NK-92 (cell line): ENCODE data around the gene HMOX2.

Experiments used
- DNase-seq: peaks from one replicate; lab custom pipeline; 2025; ENCODE audit not compliant: unreplicated experiment; lab: John Stamatoyannopoulos, UW

The HMOX2 gene

DNA sequence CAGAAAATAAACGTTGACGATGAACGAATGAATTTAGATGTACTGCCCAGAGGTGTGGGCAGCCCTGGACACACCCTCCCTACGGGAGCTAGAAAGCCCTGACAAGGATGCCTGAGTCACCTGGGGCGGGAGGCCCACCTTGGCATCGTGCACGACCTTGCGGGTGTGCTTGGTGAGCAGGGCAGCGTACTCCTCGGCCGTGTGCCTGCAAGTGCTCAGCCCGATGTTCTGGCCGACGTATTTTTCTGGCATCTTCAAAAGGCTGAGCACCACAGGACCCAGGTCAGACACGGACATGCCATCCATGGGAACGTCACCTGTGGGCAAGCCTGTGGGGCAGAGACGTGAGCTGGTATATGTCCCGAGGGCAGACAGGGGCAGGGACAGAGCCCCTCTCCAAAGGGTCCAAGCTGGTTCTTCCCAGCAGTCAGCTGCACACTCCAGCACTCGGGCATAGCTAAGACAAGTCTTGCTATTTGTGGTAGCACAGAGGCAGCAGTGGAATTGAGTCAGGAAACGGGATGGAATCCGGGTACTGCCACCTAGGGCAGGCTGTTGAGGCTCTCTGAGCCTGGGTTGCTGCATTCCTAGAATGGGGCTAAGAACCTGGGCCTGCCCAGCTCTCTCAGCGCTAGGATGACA lies 12.6 kb upstream of the HMOX2 start:
- no peak for DNase-seq

DNA sequence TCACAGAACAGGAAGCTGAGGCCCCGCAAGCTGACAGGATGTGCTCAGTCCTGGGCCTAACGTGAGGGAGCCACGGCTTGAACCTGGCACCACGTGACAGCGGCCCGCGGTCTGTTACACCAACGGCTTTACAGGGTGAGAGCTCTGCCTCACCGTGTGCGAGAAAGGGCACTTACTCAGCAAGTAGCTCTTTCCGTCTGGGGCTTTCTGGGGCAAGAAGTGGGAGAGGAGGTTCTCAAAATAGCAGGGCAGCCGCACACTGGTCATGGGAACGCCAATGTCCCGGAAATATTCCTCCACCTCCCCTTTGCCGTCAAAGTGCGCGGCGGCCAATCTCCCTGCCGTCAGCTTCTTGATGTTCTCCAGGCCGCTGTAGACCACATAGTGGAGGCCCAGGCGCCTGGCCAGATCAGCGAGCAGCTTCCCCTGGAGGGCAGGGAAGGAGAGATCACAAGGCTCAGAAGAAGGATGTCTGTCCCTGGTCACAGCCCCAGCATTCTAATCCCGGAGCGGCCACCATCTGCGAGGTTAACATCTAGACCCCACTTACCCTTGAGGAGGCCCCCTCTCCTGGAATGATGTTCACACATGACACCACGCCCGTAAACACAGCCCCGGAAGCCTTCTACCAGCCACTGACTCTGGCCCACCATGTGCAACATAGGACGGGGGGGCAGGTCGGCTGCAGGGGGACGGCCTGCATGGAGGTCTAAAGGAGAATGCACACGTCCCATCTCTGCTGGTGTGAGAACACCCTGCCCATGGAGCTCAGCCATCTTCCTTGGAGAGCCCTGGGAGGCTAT lies 10.0 kb upstream of the HMOX2 start:
- DNase-seq, result no peak

DNA sequence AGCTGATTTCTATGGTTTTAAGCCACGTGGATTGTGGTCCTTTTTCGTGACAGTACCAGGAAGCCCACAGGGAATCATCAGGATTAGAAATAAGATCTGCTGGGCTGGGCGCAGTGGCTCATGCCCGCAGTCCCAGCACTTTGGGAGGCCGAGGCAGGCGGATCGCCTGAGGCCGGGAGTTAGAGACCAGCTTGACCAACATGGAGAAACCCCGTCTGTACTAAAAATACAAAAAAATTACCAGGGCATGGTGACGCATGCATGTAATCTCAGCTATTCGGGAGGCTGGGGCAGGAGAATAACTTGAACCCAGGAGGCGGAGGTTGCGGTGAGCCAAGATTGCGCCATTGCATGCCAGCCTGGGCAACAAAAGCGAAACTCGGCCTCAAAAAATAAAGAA lies 8.3 kb upstream of the HMOX2 start:
- no peak for DNase-seq

DNA sequence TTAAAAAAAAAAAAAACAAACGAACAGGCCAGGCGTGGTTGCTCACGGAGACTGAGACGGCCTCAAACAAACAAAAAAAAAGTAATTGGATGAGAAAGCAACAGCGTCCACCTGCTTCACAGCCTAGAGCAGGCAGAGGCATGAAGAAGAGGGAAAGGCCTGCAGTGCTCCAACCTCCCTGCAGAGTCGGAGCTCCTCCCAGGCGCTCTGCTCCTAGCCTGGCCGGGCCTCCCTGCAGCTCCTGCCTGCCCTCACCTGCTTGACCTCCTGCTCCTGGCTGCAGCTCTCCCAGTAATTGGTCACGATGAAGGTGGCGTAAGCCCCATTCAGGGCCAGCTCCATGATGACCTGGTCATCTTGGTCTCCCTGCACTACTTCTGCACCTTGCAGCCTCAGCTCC lies 7.2 kb upstream of the HMOX2 start:
- no peak for DNase-seq

DNA sequence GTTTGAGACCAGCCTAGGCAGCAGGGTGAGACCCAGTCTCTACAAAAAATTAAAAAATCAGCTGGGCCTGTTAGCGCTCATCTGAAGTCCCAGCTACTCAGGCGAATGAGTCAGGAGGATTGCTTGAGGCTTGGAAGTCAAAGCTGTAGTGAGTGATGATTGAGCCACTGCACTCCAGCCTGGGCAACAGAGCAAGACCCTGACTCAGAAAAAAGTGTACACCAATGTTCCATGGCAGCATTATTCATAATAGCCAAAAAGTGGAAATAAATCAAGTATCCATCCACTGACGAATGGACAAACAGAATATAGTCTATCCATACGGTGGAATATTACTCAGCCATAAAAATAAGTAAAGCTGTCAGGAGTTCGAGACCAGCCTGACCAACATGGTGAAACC lies 4.3 kb upstream of the HMOX2 start:
- DNase-seq, result no peak

DNA sequence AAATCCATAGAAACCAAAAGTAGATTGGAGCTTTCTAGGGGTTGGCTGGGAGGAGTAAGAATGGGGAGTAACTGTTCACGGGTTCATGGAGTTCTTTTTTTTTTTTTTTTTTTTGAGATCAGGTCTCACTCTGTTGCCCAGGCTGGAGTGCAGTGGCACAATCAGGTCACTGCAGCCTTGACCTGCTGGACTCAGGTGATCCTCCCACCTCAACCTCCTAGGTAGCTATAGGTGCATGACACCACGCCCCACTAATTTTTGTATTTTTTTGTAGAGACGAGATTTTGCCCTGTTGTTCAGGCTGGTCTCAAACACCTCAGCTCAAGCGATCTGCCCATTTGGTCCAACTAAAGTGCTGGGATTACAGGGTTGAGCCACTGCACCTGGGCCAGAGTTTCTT lies 3.3 kb upstream of the HMOX2 start:
- DNase-seq, result no peak

DNA sequence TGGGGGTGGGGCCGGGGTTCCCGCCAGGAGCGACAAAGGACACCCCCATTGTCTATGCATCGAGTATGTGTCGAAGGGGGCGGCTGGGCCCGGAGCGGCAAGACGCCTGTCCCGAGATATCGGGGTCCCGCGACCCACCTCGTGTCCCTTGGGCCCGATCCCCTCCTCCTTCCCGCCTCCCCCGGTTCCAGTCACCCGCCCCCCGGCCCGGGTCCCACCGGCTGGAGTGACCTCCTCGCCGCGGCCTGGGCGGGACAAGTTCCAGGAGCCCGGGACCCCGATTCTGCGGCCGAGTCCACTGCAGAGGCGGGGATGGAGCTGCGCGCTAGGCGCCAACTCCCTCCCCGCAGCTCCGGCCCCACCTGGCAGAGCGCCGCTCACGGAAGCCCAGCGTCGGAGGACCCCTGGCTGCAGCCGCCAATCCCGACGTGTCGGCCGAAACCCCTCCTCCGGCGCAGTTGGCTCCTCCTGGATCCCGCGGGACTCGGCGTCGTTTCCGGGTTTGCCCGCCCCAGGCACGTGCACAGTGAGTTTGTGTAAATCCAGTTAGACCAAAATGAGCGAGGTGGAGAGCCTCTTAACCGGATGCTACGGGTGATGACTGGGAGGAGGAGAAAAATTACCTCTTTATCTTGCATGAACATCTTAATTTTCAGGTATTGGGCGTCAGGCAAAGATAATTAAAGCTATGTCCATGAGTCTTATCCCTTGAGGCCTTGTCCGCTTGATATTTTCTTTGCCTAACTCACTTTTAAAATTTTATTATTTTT lies 1.8 kb upstream of the HMOX2 start, which contains the start of gene NMRAL1:
NMRAL1 (minus strand) TSS at position 434 of the 770 bp plus-strand sequence. CDS start 493 bp downstream, outside the sequence.
- DNase-seq, result peak; percentile 53

DNA sequence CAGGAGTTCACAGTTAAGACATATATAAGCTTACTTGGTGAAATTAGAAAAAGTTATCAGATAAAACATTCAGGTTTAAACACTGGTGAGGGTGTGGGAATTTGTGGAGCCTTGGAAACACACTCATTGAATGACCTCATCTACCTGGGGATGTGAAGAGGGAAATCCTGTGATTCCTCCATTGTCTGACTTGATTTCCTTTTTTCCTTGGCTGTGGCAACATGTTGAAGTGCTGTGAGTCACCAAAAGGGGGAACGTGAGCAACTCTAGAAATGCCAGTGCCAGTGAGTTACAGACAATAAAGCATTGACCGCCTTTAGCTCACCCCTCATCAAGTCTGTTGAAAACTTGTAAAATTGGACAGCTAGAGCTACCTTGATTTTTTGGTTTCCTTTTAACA lies 1.8 kb downstream of the HMOX2 start:
- DNase-seq, result no peak

DNA sequence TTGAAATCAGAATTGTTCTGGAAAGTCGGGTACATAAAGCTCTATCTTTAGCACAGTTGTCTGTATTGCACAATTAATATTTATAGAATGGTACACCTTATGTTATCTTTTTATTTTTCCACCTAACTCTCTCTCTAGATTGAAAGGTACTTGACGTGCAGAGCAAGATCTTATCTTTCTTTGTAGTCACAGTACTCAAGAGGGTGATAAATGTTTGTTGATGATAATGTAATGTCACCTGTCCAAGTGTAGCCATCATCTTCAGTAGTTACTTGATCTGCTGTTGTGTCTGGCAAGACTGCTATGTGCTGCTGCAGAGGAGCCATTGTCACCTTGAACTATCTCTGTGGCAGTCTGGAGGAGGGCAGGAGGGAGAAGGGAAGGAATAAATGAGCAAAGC lies 5.3 kb downstream of the HMOX2 start:
- no peak for DNase-seq

DNA sequence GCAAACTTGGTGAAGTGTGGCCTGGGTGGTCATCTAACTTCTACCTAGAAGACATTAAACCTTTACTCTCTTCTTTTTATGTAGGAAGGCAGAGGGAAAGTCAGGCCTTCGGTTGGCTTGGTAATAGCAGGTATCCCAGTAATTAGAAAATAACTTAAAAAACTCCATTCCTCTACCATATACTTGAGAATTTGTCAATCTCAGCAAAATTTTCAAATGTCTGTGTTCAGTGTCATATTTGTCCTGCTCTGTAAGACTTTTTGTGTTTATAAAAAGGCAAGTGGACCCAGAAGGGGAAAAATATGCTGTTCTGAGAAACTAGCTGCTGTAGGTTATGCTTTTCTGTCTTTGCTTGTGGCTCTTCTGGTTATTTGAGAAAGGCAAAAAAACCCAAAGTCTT lies 5.8 kb downstream of the HMOX2 start:
- no peak for DNase-seq

DNA sequence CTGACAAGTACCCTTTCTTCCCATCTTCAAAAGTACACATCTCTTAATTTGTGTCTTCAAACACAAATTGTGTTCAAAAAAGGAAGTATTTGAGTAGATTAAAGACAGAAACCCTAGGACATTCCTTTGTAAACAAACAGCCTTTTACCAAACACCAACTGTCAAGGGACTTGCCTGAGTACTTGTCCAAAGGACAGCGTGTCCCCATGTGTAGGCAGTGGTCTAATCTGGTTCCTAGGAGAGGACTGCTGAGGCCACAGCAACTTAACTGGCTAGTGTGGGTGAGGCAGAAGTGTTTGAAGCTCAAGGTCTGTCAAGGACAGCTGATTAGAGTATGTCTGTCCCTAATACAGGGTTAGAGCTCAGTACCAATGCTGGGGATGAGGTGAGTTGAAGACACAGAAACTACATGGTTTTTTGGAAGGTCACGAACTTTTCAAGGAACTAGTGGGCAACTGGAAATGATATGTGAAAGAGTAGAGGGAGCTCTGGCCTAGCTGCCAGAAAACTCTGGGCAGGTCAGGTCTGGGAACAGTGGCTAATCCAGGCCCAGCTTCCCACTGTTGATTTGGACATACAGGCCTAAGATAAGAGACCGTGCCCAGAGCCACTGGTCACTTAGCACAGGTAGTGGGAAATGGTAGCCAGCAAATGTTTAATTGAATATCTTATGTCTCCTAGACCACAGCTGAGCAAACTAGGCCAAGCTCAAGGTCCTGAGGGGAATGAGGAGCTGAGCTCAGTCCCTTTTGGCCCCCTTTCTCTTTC lies 10.1 kb downstream of the HMOX2 start:
- no peak for DNase-seq

DNA sequence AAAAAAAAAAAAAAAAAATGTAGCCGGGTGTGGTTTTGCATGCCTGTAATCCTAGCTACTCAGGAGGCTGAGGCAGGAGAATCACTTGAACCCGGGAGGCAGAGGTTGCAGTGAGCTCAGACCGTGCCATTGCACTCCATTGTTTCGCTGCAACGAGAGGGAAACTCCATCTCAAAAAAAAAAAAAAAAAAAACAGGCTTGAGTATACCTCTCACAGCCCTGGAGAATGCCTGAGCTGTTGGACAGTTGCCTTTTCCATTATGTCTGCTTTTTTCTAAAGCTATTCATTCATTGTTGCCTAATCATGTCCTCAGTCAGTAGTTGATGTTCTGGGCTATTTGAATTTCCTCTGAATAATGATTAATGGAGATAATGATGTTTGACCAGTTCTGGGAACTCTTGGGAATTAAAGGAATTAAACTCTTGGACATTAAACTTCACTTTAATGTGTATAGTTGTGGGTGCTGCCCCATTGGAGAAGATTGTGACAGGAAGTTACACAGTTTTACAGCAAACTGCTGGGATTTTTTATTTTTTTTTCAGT lies 11.8 kb downstream of the HMOX2 start:
- DNase-seq, result no peak

DNA sequence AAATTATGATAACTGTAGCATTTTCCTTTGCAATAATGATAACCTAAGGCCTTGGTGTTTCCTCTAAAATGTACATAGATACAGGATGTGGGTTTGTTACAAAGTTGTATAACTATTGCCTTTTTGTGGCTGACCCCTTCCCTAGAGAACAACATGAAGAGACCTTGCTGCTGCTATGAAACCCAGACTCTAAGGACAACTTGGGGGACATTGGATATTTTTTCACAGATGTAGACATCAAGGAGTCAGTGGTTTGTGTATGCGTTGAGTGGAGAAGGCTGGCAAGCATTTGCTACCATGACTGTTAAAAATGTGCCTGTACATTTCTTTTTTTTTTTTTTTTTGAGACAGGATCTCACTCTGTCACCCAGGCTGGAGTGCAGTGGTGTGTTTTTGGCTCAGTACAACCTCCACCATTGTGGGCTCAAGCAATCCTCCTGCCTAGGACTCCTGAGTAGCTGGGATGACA lies 12.3 kb downstream of the HMOX2 start:
- DNase-seq, result no peak

DNA sequence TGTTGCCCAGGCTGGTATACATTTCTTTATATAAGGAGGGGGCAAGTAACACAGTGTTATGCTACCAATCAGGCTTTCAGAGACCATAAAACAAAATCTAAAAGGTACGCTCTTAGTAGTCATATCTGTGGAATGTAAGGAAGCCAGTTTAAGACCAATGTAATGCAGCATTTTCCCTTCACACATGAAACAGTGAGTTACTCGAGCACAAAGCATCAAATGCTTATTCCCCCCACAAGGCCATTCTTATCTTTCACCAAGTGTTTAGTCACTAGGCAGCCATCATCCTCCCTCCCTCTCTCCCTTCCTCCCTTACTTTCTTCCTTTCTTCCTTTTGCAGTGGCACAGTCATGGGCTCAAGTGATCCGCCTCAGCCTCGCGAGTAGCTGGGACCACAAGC lies 12.8 kb downstream of the HMOX2 start:
- no peak for DNase-seq

DNA sequence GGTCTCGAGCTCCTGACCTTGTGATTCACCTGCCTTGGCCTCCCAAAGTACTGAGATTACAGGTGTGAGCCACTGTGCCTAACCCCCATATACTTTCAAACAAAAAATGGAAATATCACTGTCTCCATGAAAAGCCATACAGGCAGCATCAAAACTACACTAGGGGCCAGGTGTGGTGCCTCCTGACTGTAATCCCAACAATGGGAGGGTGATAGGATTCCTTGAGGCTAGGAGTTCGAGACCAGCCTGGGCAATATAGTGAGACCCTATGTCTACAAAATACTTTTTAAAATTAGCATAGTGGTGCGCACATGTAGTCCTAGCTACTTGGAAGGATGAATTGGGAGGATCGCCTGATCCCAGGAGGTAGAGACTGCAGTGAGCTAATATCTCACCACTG lies 15.7 kb downstream of the HMOX2 start:
- no peak for DNase-seq

DNA sequence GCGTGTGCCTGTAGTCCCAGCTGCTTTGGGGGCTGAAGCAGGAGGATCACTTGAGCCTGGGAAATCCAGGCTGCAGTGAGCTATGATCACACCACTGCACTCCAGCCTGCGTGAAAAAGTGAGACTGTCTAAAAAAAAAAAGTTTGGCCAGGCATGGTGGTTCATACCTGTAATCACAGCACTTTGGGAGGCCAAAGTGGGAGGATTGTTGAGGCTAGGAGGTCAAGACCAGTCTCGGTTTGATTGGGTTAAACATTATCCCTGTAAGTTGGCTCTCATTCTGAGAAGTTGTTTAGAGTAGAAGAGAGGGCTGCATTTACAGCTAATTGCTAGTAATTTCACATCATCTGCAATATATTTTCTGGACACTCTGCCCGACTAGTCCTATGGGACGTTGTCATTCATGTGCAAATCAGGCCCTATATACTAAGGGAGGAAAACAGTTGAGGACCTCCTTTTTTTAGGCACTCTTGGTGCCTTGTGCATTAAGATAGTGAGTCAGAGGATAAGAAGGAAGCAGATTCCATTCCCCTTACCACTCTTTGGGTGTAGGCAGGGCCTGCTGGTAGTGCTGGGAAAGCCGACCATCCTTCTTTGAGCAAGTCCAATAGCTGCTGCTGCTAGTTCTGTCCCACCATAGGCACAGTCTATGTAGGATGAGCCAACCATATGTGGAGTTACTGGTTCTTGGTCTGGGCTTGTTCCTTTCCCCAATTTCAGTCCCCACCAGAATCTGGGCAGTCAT lies 18.7 kb downstream of the HMOX2 start:
- no peak for DNase-seq

DNA sequence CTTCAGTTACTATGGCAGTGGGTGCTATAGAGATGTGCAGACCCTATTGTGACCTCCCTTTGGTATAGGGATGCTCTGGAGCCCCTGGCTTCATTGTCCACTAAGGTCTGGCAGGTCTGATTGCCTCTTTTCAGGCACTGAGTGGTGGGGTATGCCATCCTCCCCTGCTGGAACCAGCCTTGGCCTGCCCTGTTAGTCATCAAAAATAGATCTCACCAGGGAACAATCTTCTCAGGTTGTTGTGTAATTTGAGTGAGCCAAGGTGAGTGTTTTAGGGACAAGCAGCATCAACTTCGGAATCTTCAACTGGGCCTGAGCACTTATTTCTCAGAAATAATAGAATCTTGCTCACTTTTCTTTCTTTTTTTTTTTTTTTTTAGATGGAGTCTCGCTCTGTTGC lies 19.6 kb downstream of the HMOX2 start:
- DNase-seq, result no peak

DNA sequence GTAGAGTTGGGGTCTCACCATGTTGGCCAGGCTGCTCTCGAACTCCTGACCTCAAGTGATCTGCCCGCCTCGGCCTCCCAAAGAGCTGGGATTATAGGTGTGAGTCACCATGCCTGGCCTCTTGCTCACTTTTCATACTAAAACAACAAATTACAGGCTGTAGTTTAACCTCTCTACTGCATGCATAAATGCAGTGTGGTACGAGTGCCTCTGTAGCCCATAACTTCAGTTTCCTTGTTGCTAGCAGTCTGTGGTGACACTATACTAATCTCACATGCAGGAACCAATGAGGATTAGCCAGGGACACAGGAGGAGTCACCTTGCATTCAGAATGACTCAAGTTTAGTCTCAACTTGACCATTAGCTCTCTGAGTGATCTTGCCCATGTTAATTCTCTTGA lies 20.1 kb downstream of the HMOX2 start:
- DNase-seq, result no peak

DNA sequence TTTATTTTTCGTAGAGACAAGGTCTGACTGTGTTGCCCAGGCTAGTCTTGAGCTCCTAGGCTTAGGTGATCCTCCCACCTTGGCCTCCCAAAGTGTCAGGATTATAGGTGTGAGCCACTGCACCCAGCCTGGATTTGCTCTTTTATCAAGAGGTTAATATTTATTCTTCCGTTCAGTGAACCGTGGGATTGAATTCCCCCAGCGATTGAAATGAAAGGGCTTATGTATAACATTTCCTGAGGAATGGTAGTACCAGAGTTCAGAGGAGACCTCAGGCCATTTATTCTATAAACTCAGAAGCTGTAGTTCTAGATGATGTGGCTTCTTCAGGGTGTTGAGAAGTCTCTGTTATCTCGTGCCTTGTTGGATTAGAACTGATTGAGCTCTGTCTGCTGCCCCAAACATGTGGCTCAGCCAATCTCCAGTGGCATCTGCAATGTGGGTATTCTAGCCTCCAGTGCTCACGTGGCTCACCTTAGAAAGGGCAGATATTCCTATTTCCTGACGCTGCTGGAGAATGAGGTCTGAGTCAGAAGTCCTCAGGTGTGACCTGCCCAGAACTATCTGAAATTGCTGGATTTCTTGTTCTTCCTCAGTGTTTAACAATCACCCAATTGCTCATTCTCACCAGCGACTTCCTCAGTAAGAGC lies 22.5 kb downstream of the HMOX2 start:
- DNase-seq, result no peak

DNA sequence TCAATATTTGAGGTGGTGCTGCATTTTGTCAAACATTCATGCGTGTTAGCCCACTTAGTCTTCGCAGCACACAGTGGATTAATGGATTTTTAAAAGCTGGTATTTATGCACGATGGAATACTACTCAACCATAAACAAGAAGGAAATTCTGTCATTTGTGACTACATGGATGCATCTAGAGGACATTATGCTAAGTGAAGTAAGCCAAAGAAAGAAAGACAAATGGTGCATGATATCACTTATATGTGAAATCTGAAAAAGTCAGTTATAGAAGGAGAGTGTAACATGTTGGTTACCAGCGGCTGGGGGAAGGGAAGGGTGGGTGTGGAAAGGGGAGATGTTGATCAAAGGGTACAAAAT lies 23.0 kb downstream of the HMOX2 start:
- no peak for DNase-seq
